ENCODE results near the gene SLCO1C1. TPM values are rescaled to one million over a fixed set of nuclear protein-coding genes. Genes with fewer than 3 reads are reported as not detected.

The SLCO1C1 gene
- polyA plus RNA-seq, 1 experiment = not detected

GRCh38 chr12:20657496-20657895 lies 37.6 kb upstream of the SLCO1C1 start:
- no peak for TF ChIP-seq CTCF (IDR thresholded peaks at IDR 0.05; ENCODE audit: low read depth, low read length)
- Histone ChIP-seq H3K9me3 (ENCODE audit: control insufficient read depth, insufficient read depth, low read length) (no peaks in the 10 kb centered on the region), H3K4me3 (ENCODE audit: low read depth, low read length) (no peak overlapping the region), H3K27ac (ENCODE audit: low read depth, low read length) (no peak overlapping the region), H3K27me3 (ENCODE audit: control insufficient read depth, insufficient read depth, low read length) (no peaks in the 10 kb centered on the region)
- CTCF ChIA-PET = no interaction called here
- no peak for DNase-seq (ENCODE audit: low read depth, low spot score)
- POLR2A ChIA-PET = no interaction called here

- no peak overlapping the region for H3K4me3 ChIP-seq (ENCODE audit: low read depth, low read length)
- CTCF ChIA-PET = no interaction called here
- no peak for TF ChIP-seq CTCF (IDR thresholded peaks at IDR 0.05; ENCODE audit: low read depth, low read length)
- H3K27me3 ChIP-seq (ENCODE audit: control insufficient read depth, insufficient read depth, low read length) = no peaks in the 10 kb centered on the region
- POLR2A ChIA-PET = interaction anchor here (0.7 kb wide), 1 partner anchor 252 kb away, joined by 3 read pairs; no protein-coding TSS in a partner anchor
- no peaks in the 10 kb centered on the region for H3K9me3 ChIP-seq (ENCODE audit: control insufficient read depth, insufficient read depth, low read length)
- H3K27ac ChIP-seq (ENCODE audit: low read depth, low read length) = no peak overlapping the region
- no peak for DNase-seq (ENCODE audit: low read depth, low spot score)
Measured at GRCh38 chr12:20681334-20681733, 13.8 kb upstream of the SLCO1C1 start.

DNA sequence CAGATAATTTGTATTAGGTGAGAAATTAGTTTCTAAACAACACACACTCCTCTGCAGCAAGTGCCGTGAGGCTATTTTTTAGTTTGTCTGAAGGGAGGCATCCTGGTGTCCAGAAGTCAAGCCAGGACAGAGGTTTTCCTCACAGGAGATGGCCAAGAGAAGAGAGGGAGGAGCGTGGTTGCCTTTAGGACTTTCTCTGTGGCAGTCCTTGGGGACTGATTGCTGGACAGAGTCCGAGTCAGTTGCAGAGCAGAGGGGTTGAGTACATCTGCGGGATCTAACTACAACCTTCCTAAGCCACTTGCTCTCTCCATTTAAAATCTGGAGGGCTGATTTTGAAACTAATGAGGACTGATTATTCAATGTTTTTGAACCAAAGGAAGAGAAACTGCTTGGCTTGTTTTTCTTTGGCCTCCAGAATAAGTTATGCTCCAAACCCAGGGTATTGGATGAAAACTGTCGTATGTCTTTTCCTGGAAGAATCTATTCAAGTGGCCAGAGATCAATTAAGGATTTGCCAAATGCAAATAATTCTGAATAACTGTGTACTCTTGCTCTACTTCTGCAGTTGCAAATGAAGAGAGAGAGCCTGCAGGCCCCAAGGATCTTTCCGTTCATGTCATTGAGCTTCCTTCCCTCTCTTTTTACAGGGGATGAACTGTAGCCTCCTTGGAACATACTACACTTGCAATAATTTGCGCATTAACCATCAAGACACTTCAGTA lies 1.2 kb downstream of the SLCO1C1 start:
- Histone ChIP-seq H3K27me3 (ENCODE audit: control insufficient read depth, insufficient read depth, low read length) (no peaks in the 10 kb centered on the region), H3K4me3 (ENCODE audit: low read depth, low read length) (no peak overlapping the region), H3K27ac (ENCODE audit: low read depth, low read length) (no peak overlapping the region), H3K9me3 (ENCODE audit: control insufficient read depth, insufficient read depth, low read length) (no peaks in the 10 kb centered on the region)
- ChIA-PET POLR2A (no interaction called here), CTCF (no interaction called here)
- no peak for DNase-seq (ENCODE audit: low read depth, low spot score)
- no peak for TF ChIP-seq CTCF (IDR thresholded peaks at IDR 0.05; ENCODE audit: low read depth, low read length)

GRCh38 chr12:20701106-20701505 lies 6.0 kb downstream of the SLCO1C1 start:
- POLR2A ChIA-PET = no interaction called here
- no peaks in the 10 kb centered on the region for H3K9me3 ChIP-seq (ENCODE audit: control insufficient read depth, insufficient read depth, low read length)
- H3K27ac ChIP-seq (ENCODE audit: low read depth, low read length) = no peak overlapping the region
- no peak for TF ChIP-seq CTCF (IDR thresholded peaks at IDR 0.05; ENCODE audit: low read depth, low read length)
- DNase-seq (ENCODE audit: low read depth, low spot score) = no peak
- H3K27me3 ChIP-seq (ENCODE audit: control insufficient read depth, insufficient read depth, low read length) = no peaks in the 10 kb centered on the region
- CTCF ChIA-PET = no interaction called here
- H3K4me3 ChIP-seq (ENCODE audit: low read depth, low read length) = no peak overlapping the region

GRCh38 chr12:20704860-20705259 lies 9.7 kb downstream of the SLCO1C1 start:
- Histone ChIP-seq H3K27ac (ENCODE audit: low read depth, low read length) (no peak overlapping the region), H3K9me3 (ENCODE audit: control insufficient read depth, insufficient read depth, low read length) (no peaks in the 10 kb centered on the region), H3K4me3 (ENCODE audit: low read depth, low read length) (no peak overlapping the region), H3K27me3 (ENCODE audit: control insufficient read depth, insufficient read depth, low read length) (no peaks in the 10 kb centered on the region)
- POLR2A ChIA-PET = no interaction called here
- CTCF ChIA-PET = no interaction called here
- TF ChIP-seq CTCF (IDR thresholded peaks at IDR 0.05; ENCODE audit: low read depth, low read length) = no peak
- DNase-seq (ENCODE audit: low read depth, low spot score) = no peak
